Activated B cell treated with CpG ODN at 0.5 μM for 24 hours (primary cell): ENCODE measurements around the gene TTC8. TPM values are rescaled to one million over a fixed set of nuclear protein-coding genes. Genes with fewer than 3 reads are reported as not detected.
A peak's percentile ranks its signal among the peaks of the same experiment; 100 is the strongest.
"Not testable (repeated sequence)": the region's sequence is repeated elsewhere in the genome, so short reads cannot be mapped to it uniquely, and the experiment has no call there.

Experiments
- ATAC-seq: fragments of 200-7000 bp; cut with Tn5 transposase; one replicate; pipeline ENCODE4 v1.10.0; 2021; ENCODE audit warnings: low read depth, mild to moderate bottlenecking, moderate library complexity
- CTCF ChIA-PET: fragments of 350-600 bp; sonication (Branson Sonifier 250); formaldehyde crosslinking; loops from one replicate; lab custom pipeline; 2021; ENCODE audit warnings: antibody characterized with exemption; lab: Charles Lee
- POLR2A ChIA-PET: fragments of 350-600 bp; sonication (Branson Sonifier 250); formaldehyde crosslinking; loops from one replicate; lab custom pipeline; 2021; ENCODE audit warnings: antibody characterized with exemption; lab: Charles Lee
- DNase-seq: peaks from one replicate; pipeline ENCODE4 v3.0.0; 2022
- H3K27ac Mint-ChIP-seq: one replicate; pipeline ENCODE4 v1.8.0; 2020; ENCODE audit warnings: mixed read lengths
- H3K27me3 Mint-ChIP-seq: one replicate; pipeline ENCODE4 v1.8.0; 2021; ENCODE audit warnings: mixed read lengths
- H3K36me3 Mint-ChIP-seq: one replicate; pipeline ENCODE4 v1.8.0; 2021; ENCODE audit warnings: low read depth, mixed read lengths
- H3K4me1 Mint-ChIP-seq: one replicate; pipeline ENCODE4 v1.8.0; 2021; ENCODE audit warnings: mixed read lengths
- H3K4me3 Mint-ChIP-seq: one replicate; pipeline ENCODE4 v1.8.0; 2020; ENCODE audit warnings: mild to moderate bottlenecking, mixed read lengths
- H3K9me3 Mint-ChIP-seq: one replicate; pipeline ENCODE4 v1.8.0; 2020; ENCODE audit warnings: mixed read lengths
- CTCF ChIP-seq: fragments of 200-600 bp; IDR thresholded peaks from one replicate; pipeline ENCODE4 v1.8.0; 2022; ENCODE audit warnings: antibody characterized with exemption, mild to moderate bottlenecking
- intact Hi-C: fragments of 100-400 bp; cut with micrococcal nuclease; formaldehyde crosslinking; loops from one replicate; pipeline ENCODE4 v1.15.1; 2024
- total RNA-seq: library from RNA; stranded (reverse); gene quantifications from 2 replicates; pipeline ENCODE4 v1.2.3, GENCODE V29; 2022

Gene TTC8
- 4.8 and 6.0 TPM in 2 replicates for total RNA-seq

GRCh38 chr14:88824314-88825077 lies at the start of gene TTC8:
TSS of gene TTC8 (plus strand) at chr14:88824651. CDS start at chr14:88824708, 57 bp downstream.
- H3K4me3 Mint-ChIP-seq = peak within 1 kb of the TSS; percentile 88
- H3K36me3 Mint-ChIP-seq = no peaks in the 10 kb centered on the region
- H3K4me1 Mint-ChIP-seq = peaks cover 14% of the 10 kb centered on the region
- POLR2A ChIA-PET = interaction anchor here (0.5 to 1.5 kb wide), 5 partner anchors 32 to 1558 kb away, joined by 3 to 8 read pairs (median 5); partner anchors contain the start of genes EML5 and PSMC1
- peak within 1 kb of the TSS; percentile 100 for H3K27ac Mint-ChIP-seq
- DNase-seq (peak; percentile 77), ATAC-seq (peak; percentile 97)
- peaks cover 11% of the 10 kb centered on the region for H3K27me3 Mint-ChIP-seq
- H3K9me3 Mint-ChIP-seq = no peaks in the 10 kb centered on the region
- CTCF ChIA-PET = interaction anchor here (1.1 to 3.0 kb wide), 2 partner anchors 32 to 157 kb away, joined by 4 to 9 read pairs; partner anchors contain the start of gene EML5
- intact Hi-C loops = loop anchor here (1.0 to 10.0 kb wide), 9 partner anchors 32 to 1934 kb away; partner anchors contain the start of genes CALM1, EML5, GPR65 and PSMC1
- TF ChIP-seq CTCF = no peak

- Mint-ChIP-seq H3K27ac (no peak overlapping the region), H3K27me3 (no peaks in the 10 kb centered on the region), H3K36me3 (peaks cover 5% of the 10 kb centered on the region), H3K9me3 (no peaks in the 10 kb centered on the region), H3K4me3 (no peak overlapping the region), H3K4me1 (peaks cover 3% of the 10 kb centered on the region)
- ATAC-seq (no peak), DNase-seq (no peak)
- POLR2A ChIA-PET = no interaction called here
- no peak for TF ChIP-seq CTCF
- CTCF ChIA-PET = no interaction called here
- intact Hi-C loops = no loop called here
These were observed 48.9 kb upstream of the TTC8 start for GRCh38 chr14:88775532-88775931.

- Mint-ChIP-seq H3K27me3 (peaks cover 4% of the 10 kb centered on the region), H3K4me1 (peaks cover 15% of the 10 kb centered on the region), H3K36me3 (peaks cover 17% of the 10 kb centered on the region), H3K27ac (no peak overlapping the region), H3K4me3 (no peak overlapping the region), H3K9me3 (peaks cover 31% of the 10 kb centered on the region)
- CTCF ChIA-PET = no interaction called here
- POLR2A ChIA-PET = no interaction called here
- intact Hi-C loops = no loop called here
- no peak for TF ChIP-seq CTCF
- no peak for DNase-seq
- ATAC-seq = no peak
These were observed 38.5 kb upstream of the TTC8 start for GRCh38 chr14:88785911-88786310.

- POLR2A ChIA-PET = no interaction called here
- Mint-ChIP-seq H3K4me1 (peaks cover 21% of the 10 kb centered on the region), H3K27me3 (peaks cover 4% of the 10 kb centered on the region), H3K4me3 (no peak overlapping the region), H3K36me3 (peaks cover 15% of the 10 kb centered on the region), H3K27ac (no peak overlapping the region), H3K9me3 (peaks cover 27% of the 10 kb centered on the region)
- intact Hi-C loops = no loop called here
- CTCF ChIA-PET = no interaction called here
- TF ChIP-seq CTCF = no peak
- DNase-seq = no peak
- ATAC-seq = no peak
These were observed 37.7 kb upstream of the TTC8 start for GRCh38 chr14:88786715-88787114.

- H3K9me3 Mint-ChIP-seq, H3K4me3 Mint-ChIP-seq, CTCF ChIA-PET, H3K36me3 Mint-ChIP-seq, ATAC-seq, H3K27me3 Mint-ChIP-seq, H3K27ac Mint-ChIP-seq, intact Hi-C loops, DNase-seq: not testable (repeated sequence)
- POLR2A ChIA-PET = interaction anchor here (0.7 kb wide), 1 partner anchor 1469 kb away, joined by 3 read pairs; no protein-coding TSS in a partner anchor
- H3K4me1 Mint-ChIP-seq = peaks cover 29% of the 10 kb centered on the region
These were observed 34.9 kb upstream of the TTC8 start for GRCh38 chr14:88789573-88789972.
